K562 (cell line): Measurements from ENCODE around the gene ZMYM4. TPM values are rescaled to one million over a fixed set of nuclear protein-coding genes. Genes with fewer than 3 reads are reported as not detected.
"Not testable (repeated sequence)": the region's sequence is repeated elsewhere in the genome, so short reads cannot be mapped to it uniquely, and the experiment has no call there.

Experiments used
- ATAC-seq: fragments of 200-7000 bp; cut with Tn5 transposase; 3 replicates; pipeline ENCODE4 v1.9.1; 2020; ENCODE audit warnings: moderate library complexity
- BruUV-seq: library from RNA; stranded (reverse); fragments of 400-500 nt; replicated peaks from 2 replicates; lab custom pipeline; 2021; lab: Mats Ljungman, UMichigan
- CTCF ChIA-PET: fragments of 300-600 bp; formaldehyde crosslinking; extraction: SDS; loops from one replicate; lab custom pipeline; 2021; ENCODE audit warnings: low intra/inter-chr PET ratio; lab: Yijun Ruan, JAX
- POLR2A ChIA-PET: fragments of 300-600, 350-650 bp; sonication (Branson Sonifier 250); formaldehyde crosslinking; extraction: SDS; loops from one replicate; lab custom pipeline; 2021; ENCODE audit warnings: antibody characterized with exemption, inconsistent platforms; lab: Yijun Ruan, JAX
- DNase-seq, 4 experiments: peaks; one replicate each; pipeline versions ENCODE4 v3.0.0 to v3.0.0-alpha.2; 2011 to 2018; ENCODE audit warnings: low spot score in 3 of 4, mixed read lengths in 3 of 4; ENCODE audit errors: extremely low read depth in 1 of 4
- FAIRE-seq: peaks from 2 replicates; lab custom pipeline; 2011; peaks lifted over from hg19 to GRCh38; lab: Jason Lieb, UNC
- H2AFZ ChIP-seq: 2 replicates; pipeline ENCODE4 v1.6.0; 2011; ENCODE audit warnings: low read depth, low read length, control low read depth, inconsistent platforms
- H3K27ac ChIP-seq: fragments of 200-600 bp; 3 replicates; pipeline ENCODE4 v1.8.0; 2011; ENCODE audit warnings: low read depth, mild to moderate bottlenecking, control low read depth, inconsistent platforms, low read length, moderate library complexity, mixed read lengths; ENCODE audit errors: extremely low read depth
- H3K27me3 ChIP-seq, 2 experiments: fragments of 300-600 bp in 1 of 2; 2 replicates in 1 of 2; 3 replicates in 1 of 2; pipeline versions ENCODE4 v1.6.0 to v1.8.0; 2011; ENCODE audit warnings: inconsistent platforms in 2 of 2, low read length in 2 of 2, mild to moderate bottlenecking in 1 of 2, mixed read lengths in 1 of 2, moderate library complexity in 1 of 2; ENCODE audit not compliant: control insufficient read depth in 2 of 2, insufficient read depth in 2 of 2
- H3K36me3 ChIP-seq: fragments of 300-600 bp; 3 replicates; pipeline ENCODE4 v1.8.0; 2011; ENCODE audit warnings: mild to moderate bottlenecking, low read length, inconsistent platforms; ENCODE audit not compliant: control insufficient read depth, insufficient read depth
- H3K4me1 ChIP-seq, 2 experiments: fragments of 200-600 bp in 1 of 2; replicated peaks in 1 of 2; 2 replicates in 1 of 2; 3 replicates in 1 of 2; pipeline versions ENCODE4 v1.5.1 to v1.8.0; 2011; ENCODE audit warnings: inconsistent platforms in 2 of 2, low read length in 2 of 2, mild to moderate bottlenecking in 1 of 2, mixed read lengths in 1 of 2, moderate library complexity in 1 of 2; ENCODE audit not compliant: control insufficient read depth in 2 of 2, insufficient read depth in 2 of 2
- H3K4me2 ChIP-seq: 2 replicates; pipeline ENCODE4 v1.6.1; 2011; ENCODE audit warnings: low read length, control low read depth, inconsistent platforms, mixed read lengths; ENCODE audit not compliant: insufficient read depth
- H3K4me3 ChIP-seq: fragments of 200-600 bp; sonication (generic), shearing (Covaris generic); 2 replicates; pipeline ENCODE4 v1.5.1; 2016; ENCODE audit warnings: control low read depth, inconsistent platforms
- H3K79me2 ChIP-seq: fragments of 200-600 bp; 3 replicates; pipeline ENCODE4 v1.8.0; 2011; ENCODE audit warnings: low read length, inconsistent platforms; ENCODE audit not compliant: control insufficient read depth, insufficient read depth
- H3K9ac ChIP-seq, 2 experiments: 2 replicates each; pipeline versions ENCODE4 v1.6.0 to v1.6.1; 2011; ENCODE audit warnings: low read depth in 2 of 2, low read length in 2 of 2, control low read depth in 1 of 2, inconsistent platforms in 1 of 2, mild to moderate bottlenecking in 1 of 2, mixed read lengths in 1 of 2; ENCODE audit not compliant: insufficient read depth in 1 of 2
- H3K9me1 ChIP-seq: one replicate; pipeline ENCODE4 v1.6.0; 2011; ENCODE audit warnings: inconsistent platforms, mild to moderate bottlenecking, low read length, moderate library complexity; ENCODE audit not compliant: control insufficient read depth, insufficient read depth
- H3K9me3 ChIP-seq: replicated peaks from 2 replicates; pipeline ENCODE4 v1.5.1; 2011; ENCODE audit warnings: low read depth, low read length, inconsistent platforms; ENCODE audit not compliant: control insufficient read depth, insufficient read depth
- H4K20me1 ChIP-seq: replicated peaks from 2 replicates; pipeline ENCODE4 v1.6.1; 2011; ENCODE audit warnings: low read length, inconsistent platforms, mixed read lengths; ENCODE audit not compliant: control insufficient read depth, insufficient read depth
- GATA2 ChIP-seq: sonication (generic); formaldehyde crosslinking; IDR thresholded peaks from 2 replicates; pipeline ENCODE4 v1.4.0; 2020; ENCODE audit warnings: mild to moderate bottlenecking, missing genetic modification reagents
- KLF10 ChIP-seq: fragments of 250-450 bp; sonication (Bioruptor Pico); IDR thresholded peaks from 2 replicates; pipeline ENCODE4 v1.6.1; 2021; ENCODE audit warnings: matching md5 sums
- MAZ ChIP-seq, 2 experiments: fragments of 450-650 bp in 1 of 2; sonication (generic) in 1 of 2; formaldehyde crosslinking; IDR thresholded peaks in 1 of 2; conservative IDR thresholded peaks in 1 of 2; 2 replicates each; pipeline versions ENCODE4 v1.4.0 to v1.5.0; 2020; ENCODE audit warnings: mild to moderate bottlenecking in 1 of 2, missing genetic modification reagents in 1 of 2
- RBM34 ChIP-seq: fragments of 200-400 bp; formaldehyde crosslinking; IDR thresholded peaks from 2 replicates; pipeline ENCODE4 v1.6.1; 2018; ENCODE audit warnings: low read length, borderline replicate concordance; ENCODE audit not compliant: insufficient read depth
- ZFP30 ChIP-seq: fragments of 250-450 bp; sonication (Bioruptor Pico); IDR thresholded peaks from 2 replicates; pipeline ENCODE4 v1.8.0; 2022; ENCODE audit warnings: moderate library complexity, mild to moderate bottlenecking, inconsistent platforms, borderline replicate concordance
- ZNF398 ChIP-seq: fragments of 250-450 bp; sonication (Bioruptor Pico); IDR thresholded peaks from 2 replicates; pipeline ENCODE4 v1.8.0; 2021; ENCODE audit warnings: moderate library complexity, mild to moderate bottlenecking, inconsistent platforms
- ZNF431 ChIP-seq: sonication (generic); formaldehyde crosslinking; IDR thresholded peaks from 2 replicates; pipeline ENCODE4 v1.8.0; 2022; ENCODE audit warnings: mild to moderate bottlenecking, missing genetic modification reagents
- WGBS: fragments of 100-300 bp; shearing (Covaris generic); methylation state at CpG from one replicate; pipeline ENCODE4 v1.1.6; 2016; ENCODE audit warnings: low coverage, mixed read lengths; ENCODE audit not compliant: insufficient coverage; ENCODE audit errors: missing lambda C conversion rate; 5-methylcytosine and 5-hydroxymethylcytosine counted together
- in situ Hi-C: fragments of 300-500 bp; cut with MboI; formaldehyde crosslinking; loops from 4 replicates; pipeline ENCODE4 v1.15.0; 2018; ENCODE audit warnings: inconsistent platforms, mixed read lengths
- intact Hi-C: fragments of 100-400 bp; cut with micrococcal nuclease; formaldehyde crosslinking; loops from 2 replicates; pipeline ENCODE4 v1.14.2; 2022
- polyA plus RNA-seq, 8 experiments: library from polyadenylated mRNA; depleted of rRNA in 4 of 8; stranded (reverse) in 5 of 8; unstranded in 3 of 8; fragments of >200 nt; fragmentation: Nextera tagmentation in 2 of 8; fragmentation: Illumina TruSeq in 1 of 8; extraction: Ambion mirVana in 2 of 8; extraction: Trizol in 1 of 8; gene quantifications; 2 replicates each; pipeline versions ENCODE4 v1.2.1 to v1.2.3, GENCODE V29; 2011 to 2014; ENCODE audit warnings: inconsistent platforms in 1 of 8, missing spikeins in 1 of 8
- total RNA-seq, 7 experiments: library from RNA; depleted of rRNA in 6 of 7; stranded (reverse); fragments of >200 nt in 6 of 7; fragmentation: Illumina TruSeq in 2 of 7; extraction: Trizol in 2 of 7; gene quantifications; 2 replicates each; pipeline versions ENCODE4 v1.2.1 to v1.2.3, GENCODE V29; 2011 to 2021; ENCODE audit warnings: low replicate concordance in 1 of 7

The ZMYM4 gene
- total and polyA plus RNA-seq, 9 of the 15 experiments (the other 6 are each of a cell fraction or from before 2014, with no cell fraction given): 15.2 to 77.2 (median 63.3) TPM

GRCh38 chr1:35463749-35464148, 195.2 kb downstream of the ZMYM4 start:
- H3K4me3 ChIP-seq, H3K9ac ChIP-seq, intact Hi-C loops, in situ Hi-C loops, H2AFZ ChIP-seq, H3K4me1 ChIP-seq, H3K27ac ChIP-seq, H4K20me1 ChIP-seq, BruUV-seq, ATAC-seq, H3K27me3 ChIP-seq, H3K9me3 ChIP-seq, H3K9me1 ChIP-seq, CTCF ChIA-PET, H3K79me2 ChIP-seq, FAIRE-seq, H3K4me2 ChIP-seq, DNase-seq: not testable (repeated sequence)
- WGBS: 75% methylated on average over 2 of the region's 2 CpGs
- POLR2A ChIA-PET: interaction anchor here (0.7 kb wide), 1 partner anchor 32 kb away, joined by 4 read pairs; no protein-coding TSS in a partner anchor
- H3K36me3 ChIP-seq: peaks cover 44% of the 10 kb centered on the region
- peak; percentile 91 for TF ChIP-seq ZNF431 (CRISPR knock-in tag)

GRCh38 chr1:35466120-35466519, 197.6 kb downstream of the ZMYM4 start:
- Histone ChIP-seq H3K27me3 (no peaks in the 10 kb centered on the region), H4K20me1 (no peaks in the 10 kb centered on the region), H3K9me3 (0 out of 2 replicates have a peak, but pooled peaks cover 3% of the 10 kb centered on the region), H3K27ac (no peak overlapping the region), H3K36me3 (peaks cover 63% of the 10 kb centered on the region), H3K9ac (no peak overlapping the region), H3K4me2 (no peak overlapping the region), H2AFZ (no peak overlapping the region), H3K4me1 (no peaks in the 10 kb centered on the region), H3K9me1 (no peaks in the 10 kb centered on the region), H3K79me2 (no peaks in the 10 kb centered on the region), H3K4me3 (no peak overlapping the region)
- intact Hi-C loops: no loop called here
- CTCF ChIA-PET: no interaction called here
- 100% methylated on average over 1 of the region's 1 CpG for WGBS
- no peak for FAIRE-seq
- TF ChIP-seq ZNF398 (CRISPR knock-in tag) (no peak), KLF10 (no peak), MAZ (CRISPR knock-in tag; conservative IDR thresholded peaks at IDR 0.05 in 1 of 2, IDR thresholded peaks at IDR 0.05 in 1 of 2) (no peak), RBM34 (no peak), GATA2 (CRISPR knock-in tag) (no peak), ZFP30 (CRISPR knock-in tag) (no peak)
- DNase-seq: no peak
- BruUV-seq: no TSS peak
- no peak for ATAC-seq
- POLR2A ChIA-PET: no interaction called here
- in situ Hi-C loops: no loop called here
